Measurements from ENCODE around the gene CDH4.

CDH4 gene

DNA sequence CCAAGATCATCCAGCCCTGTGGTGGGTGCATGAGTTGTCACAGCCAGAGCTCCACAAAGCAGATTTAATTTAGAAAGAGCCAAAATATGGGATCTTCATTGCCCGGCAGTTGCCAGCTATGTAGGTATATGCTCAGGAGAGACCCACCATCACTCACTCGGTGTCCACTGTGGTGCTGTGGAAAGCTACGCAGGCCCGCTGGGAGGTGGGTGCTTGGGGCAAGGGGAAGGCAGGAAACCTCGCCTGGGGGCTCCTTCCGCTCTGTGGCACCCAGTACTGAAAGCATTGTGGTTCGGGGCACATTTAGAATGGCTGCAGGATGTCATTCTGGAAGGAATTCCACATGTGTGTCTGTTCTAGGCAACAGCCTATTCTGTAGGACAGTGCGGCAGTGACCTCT is 553.7 kb downstream of the CDH4 start:
- no peak for DNase-seq (ENCODE audit: low read depth in 2 of 2)

GRCh38 chr20:61806314-61806713 is 554.3 kb downstream of the CDH4 start:
- no peak for DNase-seq (ENCODE audit: low read depth in 2 of 2)

- DNase-seq (ENCODE audit: low read depth in 2 of 2) = no peak
Measured at GRCh38 chr20:61806995-61807394, 554.9 kb downstream of the CDH4 start.

GRCh38 chr20:61807471-61808160 is 555.6 kb downstream of the CDH4 start:
- DNase-seq (ENCODE audit: low read depth in 2 of 2) = no peak

DNA sequence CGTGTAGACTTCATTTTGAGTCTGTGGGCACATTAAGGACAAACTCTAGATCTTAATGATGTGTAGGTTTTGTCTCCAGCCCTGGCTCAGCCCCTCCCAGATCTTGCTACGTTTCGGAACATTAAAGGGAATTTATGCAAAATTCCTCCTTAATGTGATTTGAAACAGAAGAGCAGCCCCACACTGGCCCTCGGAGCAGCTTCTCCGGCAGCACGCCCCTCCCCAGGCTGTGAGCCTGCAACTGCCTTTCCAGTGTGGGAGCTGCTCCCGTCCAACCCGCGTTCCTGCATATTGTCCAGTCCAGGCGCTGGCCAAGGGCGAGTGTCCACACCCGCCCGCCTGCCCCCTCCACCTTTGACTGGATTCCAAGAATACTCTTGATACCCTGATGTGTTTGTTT is 556.4 kb downstream of the CDH4 start:
- DNase-seq (ENCODE audit: low read depth in 2 of 2) = no peak

GRCh38 chr20:61809006-61809770 is 557.1 kb downstream of the CDH4 start:
- no peak for DNase-seq (ENCODE audit: low read depth in 2 of 2)

DNA sequence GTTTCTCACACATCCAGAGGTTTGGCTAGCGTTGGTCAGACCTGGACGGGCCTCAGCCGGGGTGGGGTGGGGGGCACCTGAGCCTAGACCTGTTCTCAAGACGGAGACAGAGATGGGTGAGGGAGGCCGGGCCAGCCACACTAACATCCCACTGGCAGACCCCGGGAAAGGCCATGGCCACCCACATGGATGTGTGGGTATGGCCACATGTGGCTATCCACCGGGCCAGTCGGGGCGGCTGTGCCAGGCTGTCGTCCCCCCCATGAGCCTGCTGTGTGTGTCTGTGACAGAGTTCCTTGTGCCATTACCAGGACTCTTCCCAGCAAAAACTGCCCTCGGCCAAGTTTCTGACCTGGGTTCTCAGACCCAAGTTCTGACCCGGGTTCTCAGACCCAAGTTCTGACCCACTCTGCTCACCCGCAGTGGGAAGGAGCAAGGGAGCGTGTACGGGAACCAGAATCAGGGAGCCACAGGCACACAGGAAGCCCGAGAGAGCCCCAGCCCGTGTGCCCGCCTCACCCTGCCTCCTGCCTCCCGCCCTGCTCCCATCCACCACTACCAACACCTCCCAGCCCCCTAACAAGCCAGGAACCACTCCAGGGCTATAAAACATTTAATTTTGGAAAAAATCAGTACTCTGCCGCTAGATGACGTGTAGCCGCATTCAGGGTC is 558.1 kb downstream of the CDH4 start:
- no peak for DNase-seq (ENCODE audit: low read depth in 2 of 2)

DNA sequence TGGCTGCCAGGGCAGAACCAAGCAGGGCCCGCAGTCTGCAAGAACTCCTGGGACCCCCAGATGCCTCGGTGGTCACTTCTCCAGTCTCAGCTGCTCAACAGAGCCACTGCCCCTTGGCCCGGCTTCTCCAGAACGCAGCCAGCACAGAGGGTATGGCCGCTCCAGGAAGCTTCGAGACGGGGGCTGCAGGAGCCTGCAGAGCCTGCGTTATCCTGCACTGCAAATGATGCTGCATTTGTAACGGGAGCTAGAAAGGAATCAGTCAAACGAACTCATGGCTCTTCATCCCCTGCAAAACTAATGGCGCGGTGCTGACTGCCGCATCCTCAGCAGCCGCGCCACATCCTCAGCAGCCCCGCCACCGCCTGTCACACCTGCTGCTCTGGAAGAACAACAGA is 558.7 kb downstream of the CDH4 start:
- no peak for DNase-seq (ENCODE audit: low read depth in 2 of 2)

GRCh38 chr20:61811166-61811565 is 559.1 kb downstream of the CDH4 start:
- DNase-seq (ENCODE audit: low read depth in 2 of 2) = no peak

GRCh38 chr20:61812121-61812844 is 560.2 kb downstream of the CDH4 start:
- DNase-seq (ENCODE audit: low read depth in 2 of 2) = no peak

DNA sequence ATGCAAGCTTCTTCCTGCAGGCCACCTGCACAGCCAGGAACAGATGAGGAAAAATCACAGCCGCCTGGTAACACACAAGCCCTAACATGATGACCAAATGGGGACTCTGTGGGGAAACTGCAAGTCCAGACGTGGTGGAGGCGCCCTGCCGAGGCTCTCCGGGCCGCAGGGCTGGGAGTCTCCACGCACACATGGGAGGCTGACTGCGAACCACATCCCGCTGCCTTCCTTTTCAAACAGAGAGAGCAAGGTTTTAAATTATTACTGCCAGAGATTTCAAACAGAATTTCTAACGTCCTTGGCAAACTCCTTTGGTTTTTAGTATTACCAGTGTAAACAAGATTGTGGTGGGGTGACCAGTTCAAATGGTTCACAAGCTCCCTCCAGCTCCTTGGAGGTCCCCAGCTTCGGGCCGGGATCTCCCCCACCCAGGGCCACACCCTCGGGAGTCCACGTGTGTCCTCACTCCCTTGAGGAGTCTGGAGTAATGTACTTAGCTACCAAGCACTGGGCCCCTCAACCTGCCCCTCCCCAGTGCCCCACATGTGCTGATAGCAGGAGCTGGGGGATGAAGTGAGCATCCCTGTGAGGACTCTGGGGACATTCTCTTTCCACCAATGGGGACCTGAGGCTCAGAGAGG is 560.9 kb downstream of the CDH4 start:
- no peak for DNase-seq (ENCODE audit: low read depth in 2 of 2)

GRCh38 chr20:61813791-61814190 is 561.7 kb downstream of the CDH4 start:
- DNase-seq (ENCODE audit: low read depth in 2 of 2) = no peak

GRCh38 chr20:61814244-61814643 is 562.2 kb downstream of the CDH4 start:
- DNase-seq (ENCODE audit: low read depth in 2 of 2) = no peak

DNA sequence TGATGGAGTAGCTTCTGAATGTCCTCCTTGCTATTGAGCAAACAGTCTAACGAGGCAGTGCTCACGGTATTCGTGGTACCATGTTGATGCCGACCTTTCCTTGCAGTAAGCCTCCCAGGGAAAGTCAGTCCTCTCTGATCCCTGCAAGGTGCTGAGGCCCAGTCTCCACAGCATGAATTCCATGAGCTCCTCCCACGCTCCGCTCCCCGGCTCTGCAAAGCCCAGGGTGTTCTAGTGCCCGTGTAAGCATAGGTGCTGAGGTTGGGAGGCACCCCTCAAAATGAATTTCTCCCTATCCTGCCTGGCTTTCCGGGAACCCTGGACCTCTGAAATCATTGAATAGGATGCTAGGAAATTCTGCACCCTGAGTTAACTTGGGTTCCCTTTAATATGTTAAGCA is 562.7 kb downstream of the CDH4 start:
- DNase-seq (ENCODE audit: low read depth in 2 of 2) = no peak

GRCh38 chr20:61815176-61815575 is 563.1 kb downstream of the CDH4 start:
- DNase-seq (ENCODE audit: low read depth in 2 of 2) = no peak

- DNase-seq (ENCODE audit: low read depth in 2 of 2) = no peak
Measured at GRCh38 chr20:61815678-61816077, 563.6 kb downstream of the CDH4 start.

DNA sequence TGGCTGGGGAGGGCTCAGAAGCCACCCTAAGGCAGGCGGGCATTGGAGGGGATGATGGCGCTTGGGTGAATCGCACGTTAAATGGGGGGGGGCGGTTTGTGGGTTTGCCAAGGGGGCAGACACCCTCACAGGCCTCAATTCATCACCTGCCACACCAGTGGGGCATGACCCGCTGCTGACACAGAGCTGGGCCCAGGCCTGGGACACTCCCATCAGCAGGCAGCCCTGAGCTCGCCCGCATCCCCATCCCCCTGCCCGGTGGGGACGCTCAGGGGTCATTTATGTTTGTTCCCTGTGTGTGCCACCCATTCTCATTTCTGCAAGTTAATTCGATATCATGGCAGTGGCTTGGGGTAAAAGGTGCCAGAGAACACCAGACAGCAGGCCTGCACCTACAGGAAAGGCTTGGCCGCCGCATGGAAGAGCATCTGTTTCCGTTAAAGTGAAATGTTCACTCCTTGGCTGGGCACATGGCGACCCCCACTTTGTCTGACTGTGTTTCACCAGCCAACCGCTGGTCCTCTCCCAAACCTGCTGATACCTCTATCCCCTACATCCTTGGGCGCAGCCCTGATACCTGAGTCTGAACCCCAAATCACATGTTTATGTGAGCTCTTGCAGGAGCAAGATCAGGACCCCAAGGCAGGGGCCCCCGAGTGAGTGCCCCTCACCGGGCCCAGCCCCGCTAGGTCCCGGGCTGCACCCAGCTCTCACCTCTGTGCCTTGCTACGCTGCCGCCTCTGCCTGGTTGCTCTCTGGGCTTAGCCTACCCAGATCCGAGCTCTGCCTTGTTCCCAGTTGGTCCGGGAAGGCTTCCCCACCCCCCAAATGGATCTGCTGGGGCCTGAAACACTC is 564.8 kb downstream of the CDH4 start:
- no peak for DNase-seq (ENCODE audit: low read depth in 2 of 2)

DNA sequence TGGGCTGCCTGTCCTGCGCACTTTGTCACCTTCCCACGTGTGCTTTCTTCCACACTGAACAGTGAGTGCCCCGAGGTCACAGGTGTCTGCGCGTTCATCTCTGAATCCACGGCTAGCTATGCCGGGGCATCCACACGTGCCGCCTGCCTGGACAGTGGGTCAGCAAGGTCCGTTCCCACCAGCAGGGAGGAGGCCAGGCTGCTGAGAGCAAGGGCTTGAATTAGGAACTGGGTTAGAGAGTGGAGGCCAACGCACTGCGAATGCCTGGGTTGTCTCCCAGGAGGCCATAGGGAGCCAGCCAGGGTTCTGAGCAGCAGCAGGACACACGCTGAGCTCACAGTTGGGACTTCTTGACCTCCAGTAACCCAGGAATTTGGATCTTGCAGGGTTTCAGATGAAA is 565.5 kb downstream of the CDH4 start:
- DNase-seq (ENCODE audit: low read depth in 2 of 2) = no peak

DNA sequence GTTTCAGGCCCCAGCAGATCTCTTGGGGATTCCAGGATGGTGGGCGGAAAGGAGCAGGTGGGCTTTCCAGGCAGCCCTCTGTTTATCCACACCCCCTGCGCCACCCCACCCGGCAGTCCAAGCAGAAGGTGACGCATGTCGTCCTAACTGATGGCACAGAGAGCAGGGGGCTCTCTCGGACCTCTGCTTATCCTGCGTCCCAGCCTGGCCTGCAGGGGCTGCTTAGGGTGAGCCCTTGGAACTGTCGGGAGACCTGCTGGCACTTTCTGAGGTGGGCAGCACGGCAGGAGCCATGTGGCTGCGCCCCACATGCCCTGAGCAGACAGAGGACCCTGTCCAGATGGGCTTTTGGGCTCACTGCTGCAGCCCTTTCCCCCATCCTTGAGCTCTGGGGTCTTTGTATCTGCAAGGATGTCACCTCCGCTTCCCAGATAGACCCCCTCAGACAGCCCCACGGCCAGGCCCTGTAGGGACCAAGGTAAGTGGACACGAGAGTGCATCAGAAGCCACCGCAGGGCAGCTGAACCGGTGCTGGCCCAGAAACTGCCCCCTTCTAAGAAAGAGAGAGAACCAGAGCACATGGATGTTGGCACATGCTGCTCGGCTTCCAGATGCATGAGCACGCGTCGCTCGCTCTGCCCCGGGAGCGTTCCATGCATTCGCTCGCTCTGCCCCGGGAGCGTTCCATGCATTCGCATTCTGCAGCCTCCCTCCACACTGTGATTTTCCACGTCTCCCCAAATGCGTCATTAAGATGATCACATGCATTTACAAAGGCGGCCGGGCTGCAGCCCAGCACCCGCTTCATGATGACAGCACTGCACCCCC is 566.9 kb downstream of the CDH4 start:
- DNase-seq (ENCODE audit: low read depth in 2 of 2) = no peak

DNA sequence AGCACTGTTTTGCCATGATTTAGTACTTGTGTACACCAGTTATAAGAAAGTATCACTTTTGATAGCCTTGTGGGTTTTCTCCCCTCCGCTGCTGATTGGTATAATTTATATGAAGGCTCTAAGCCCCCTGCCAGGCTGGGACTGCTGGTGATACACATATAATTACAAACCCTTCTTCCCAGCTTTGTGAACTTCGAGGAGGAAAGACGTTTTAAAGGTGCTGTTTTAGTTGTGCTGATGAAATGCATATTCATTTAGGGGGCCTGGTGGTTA is 567.4 kb downstream of the CDH4 start:
- no peak for DNase-seq (ENCODE audit: low read depth in 2 of 2)
